ENCODE data around the gene WRAP53. TPM values are rescaled to one million over a fixed set of nuclear protein-coding genes. Genes with fewer than 3 reads are reported as not detected.

The WRAP53 gene
- total and polyA plus RNA-seq, 3 experiments from 2014 or later = 16.6 to 31.3 (median 29.1) TPM

GRCh38 chr17:7667656-7668406, 20.4 kb upstream of the WRAP53 start:
- Mint-ChIP-seq H3K27ac (no peak overlapping the region), H3K27me3 (no peaks in the 10 kb centered on the region), H3K9me3 (no peaks in the 10 kb centered on the region), H3K36me3 (peaks cover 8 to 56% (median 15%) of the 10 kb centered on the region in 3 donors), H3K4me1 (no peaks in the 10 kb centered on the region), H3K4me3 (no peak overlapping the region)
- no peaks in the 10 kb centered on the region for H3K27me3 ChIP-seq (ENCODE audit: insufficient read depth, low read length, poor library complexity, severe bottlenecking)
- CTCF ChIA-PET = interaction anchor here (1.5 to 1.9 kb wide), 3 partner anchors 9 to 20 kb away, joined by 3 to 9 read pairs (median 4); partner anchors contain the start of gene TP53
- no peak overlapping the region for H3K4me3 ChIP-seq (ENCODE audit: low read length)
- POLR2A ChIA-PET = interaction anchor here (0.5 to 1.9 kb wide), 2 partner anchors 17 to 913 kb away, joined by 4 to 8 read pairs; no protein-coding TSS in a partner anchor
- H3K4me1 ChIP-seq (ENCODE audit: insufficient read depth, low read length) = no peaks in the 10 kb centered on the region
- H3K9me3 ChIP-seq (ENCODE audit: low read length) = no peaks in the 10 kb centered on the region
- no peak overlapping the region for H3K27ac ChIP-seq (ENCODE audit: low read depth, low read length)
- DNase-seq = no peak
- peaks cover 23% of the 10 kb centered on the region for H3K36me3 ChIP-seq (ENCODE audit: insufficient read depth, low read length)

DNA sequence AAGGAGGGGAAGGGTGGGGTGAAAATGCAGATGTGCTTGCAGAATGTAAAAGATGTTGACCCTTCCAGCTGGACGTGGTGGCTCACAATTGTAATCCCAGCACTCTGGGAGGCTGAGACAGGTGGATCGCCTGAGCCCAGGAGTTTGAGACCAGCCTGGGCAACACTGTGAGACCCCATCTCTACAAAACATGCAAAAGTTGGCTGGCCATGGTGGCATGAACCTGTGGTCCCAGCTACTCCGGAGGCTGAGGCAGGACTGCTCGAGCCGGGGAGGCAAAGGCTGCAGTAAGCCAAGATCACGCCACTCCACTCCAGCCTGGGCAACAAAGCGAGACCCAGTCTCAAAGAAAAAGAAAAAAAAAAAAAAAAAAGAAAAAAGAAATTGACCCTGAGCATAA, 19.8 kb upstream of the WRAP53 start:
- CTCF ChIA-PET = no interaction called here
- no peaks in the 10 kb centered on the region for H3K27me3 Mint-ChIP-seq
- H3K4me3 Mint-ChIP-seq = no peak overlapping the region
- no peak overlapping the region for H3K27ac ChIP-seq (ENCODE audit: low read depth, low read length)
- H3K36me3 ChIP-seq (ENCODE audit: insufficient read depth, low read length) = peaks cover 29% of the 10 kb centered on the region
- no peak for DNase-seq
- H3K27me3 ChIP-seq (ENCODE audit: insufficient read depth, low read length, poor library complexity, severe bottlenecking) = no peaks in the 10 kb centered on the region
- H3K4me3 ChIP-seq (ENCODE audit: low read length) = no peak overlapping the region
- H3K9me3 ChIP-seq (ENCODE audit: low read length) = peaks cover 3% of the 10 kb centered on the region
- no peaks in the 10 kb centered on the region for H3K4me1 Mint-ChIP-seq
- peaks cover 0 to 4% (median 3%) of the 10 kb centered on the region in 5 donors for H3K9me3 Mint-ChIP-seq
- POLR2A ChIA-PET = interaction anchor here (1.9 kb wide), 1 partner anchor 17 kb away, joined by 4 read pairs; no protein-coding TSS in a partner anchor
- H3K4me1 ChIP-seq (ENCODE audit: insufficient read depth, low read length) = no peaks in the 10 kb centered on the region
- H3K36me3 Mint-ChIP-seq = peaks cover 14 to 61% (median 20%) of the 10 kb centered on the region in 3 donors
- H3K27ac Mint-ChIP-seq = no peak overlapping the region

GRCh38 chr17:7673239-7673638, 15.0 kb upstream of the WRAP53 start:
- ChIA-PET POLR2A (interaction anchor here (0.6 to 1.1 kb wide), 6 partner anchors 9 to 291 kb away, joined by 3 to 9 read pairs (median 3); partner anchors contain the start of genes MPDU1 and TP53), CTCF (interaction anchor here (0.8 to 2.5 kb wide), 6 partner anchors 9 to 84 kb away, joined by 3 to 19 read pairs (median 3); partner anchors contain the start of genes ATP1B2, SOX15 and TP53)
- DNase-seq = peak in 1 of 5 donors; percentile 21
- Histone ChIP-seq H3K36me3 (ENCODE audit: insufficient read depth, low read length) (peaks cover 44% of the 10 kb centered on the region), H3K4me1 (ENCODE audit: insufficient read depth, low read length) (no peaks in the 10 kb centered on the region), H3K27me3 (ENCODE audit: insufficient read depth, low read length, poor library complexity, severe bottlenecking) (no peaks in the 10 kb centered on the region), H3K9me3 (ENCODE audit: low read length) (peaks cover 8% of the 10 kb centered on the region), H3K27ac (ENCODE audit: low read depth, low read length) (no peak overlapping the region), H3K4me3 (ENCODE audit: low read length) (no peak overlapping the region)
- Mint-ChIP-seq H3K4me1 (peaks cover 5 to 8% (median 5%) of the 10 kb centered on the region in 3 donors), H3K9me3 (peaks cover 0 to 4% (median 3%) of the 10 kb centered on the region in 5 donors), H3K36me3 (peaks cover 29 to 77% (median 35%) of the 10 kb centered on the region in 3 donors), H3K27ac (no peak overlapping the region), H3K4me3 (no peak overlapping the region), H3K27me3 (no peaks in the 10 kb centered on the region)

DNA sequence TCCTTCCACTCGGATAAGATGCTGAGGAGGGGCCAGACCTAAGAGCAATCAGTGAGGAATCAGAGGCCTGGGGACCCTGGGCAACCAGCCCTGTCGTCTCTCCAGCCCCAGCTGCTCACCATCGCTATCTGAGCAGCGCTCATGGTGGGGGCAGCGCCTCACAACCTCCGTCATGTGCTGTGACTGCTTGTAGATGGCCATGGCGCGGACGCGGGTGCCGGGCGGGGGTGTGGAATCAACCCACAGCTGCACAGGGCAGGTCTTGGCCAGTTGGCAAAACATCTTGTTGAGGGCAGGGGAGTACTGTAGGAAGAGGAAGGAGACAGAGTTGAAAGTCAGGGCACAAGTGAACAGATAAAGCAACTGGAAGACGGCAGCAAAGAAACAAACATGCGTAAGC, 13.3 kb upstream of the WRAP53 start:
- Mint-ChIP-seq H3K4me3 (peak overlapping the region in 1 of 7 donors; percentile 3), H3K4me1 (peaks cover 7 to 13% (median 11%) of the 10 kb centered on the region in 3 donors), H3K27ac (peak overlapping the region in 1 of 8 donors; percentile 26), H3K9me3 (peaks cover 0 to 4% (median 3%) of the 10 kb centered on the region in 5 donors), H3K36me3 (peaks cover 29 to 63% (median 33%) of the 10 kb centered on the region in 3 donors), H3K27me3 (no peaks in the 10 kb centered on the region)
- Histone ChIP-seq H3K36me3 (ENCODE audit: insufficient read depth, low read length) (peaks cover 34% of the 10 kb centered on the region), H3K27me3 (ENCODE audit: insufficient read depth, low read length, poor library complexity, severe bottlenecking) (no peaks in the 10 kb centered on the region), H3K4me1 (ENCODE audit: insufficient read depth, low read length) (no peaks in the 10 kb centered on the region), H3K4me3 (ENCODE audit: low read length) (no peak overlapping the region), H3K27ac (ENCODE audit: low read depth, low read length) (no peak overlapping the region), H3K9me3 (ENCODE audit: low read length) (peaks cover 8% of the 10 kb centered on the region)
- CTCF ChIA-PET = interaction anchor here (5.2 kb wide), 1 partner anchor 12 kb away, joined by 25 read pairs; the partner anchor contains the start of genes TP53 and WRAP53
- no peak for DNase-seq
- POLR2A ChIA-PET = no interaction called here

- H3K4me3 Mint-ChIP-seq = no peak overlapping the region
- peaks cover 23 to 51% (median 26%) of the 10 kb centered on the region in 3 donors for H3K36me3 Mint-ChIP-seq
- Histone ChIP-seq H3K27me3 (ENCODE audit: insufficient read depth, low read length, poor library complexity, severe bottlenecking) (no peaks in the 10 kb centered on the region), H3K36me3 (ENCODE audit: insufficient read depth, low read length) (peaks cover 24% of the 10 kb centered on the region), H3K4me1 (ENCODE audit: insufficient read depth, low read length) (no peaks in the 10 kb centered on the region), H3K27ac (ENCODE audit: low read depth, low read length) (no peak overlapping the region), H3K9me3 (ENCODE audit: low read length) (peaks cover 8% of the 10 kb centered on the region), H3K4me3 (ENCODE audit: low read length) (no peak overlapping the region)
- DNase-seq = no peak
- POLR2A ChIA-PET = no interaction called here
- CTCF ChIA-PET = interaction anchor here (1.2 to 5.2 kb wide), 3 partner anchors 10 to 49 kb away, joined by 3 to 25 read pairs (median 3); partner anchors contain the start of genes SAT2, TP53 and WRAP53
- H3K9me3 Mint-ChIP-seq = peaks cover 0 to 4% (median 3%) of the 10 kb centered on the region in 5 donors
- peaks cover 7 to 14% (median 13%) of the 10 kb centered on the region in 3 donors for H3K4me1 Mint-ChIP-seq
- no peaks in the 10 kb centered on the region for H3K27me3 Mint-ChIP-seq
- peak overlapping the region in 1 of 8 donors; percentile 45 for H3K27ac Mint-ChIP-seq
These were observed 11.7 kb upstream of the WRAP53 start for GRCh38 chr17:7676533-7676932.

- peaks cover 0 to 4% (median 3%) of the 10 kb centered on the region in 5 donors for H3K9me3 Mint-ChIP-seq
- no peaks in the 10 kb centered on the region for H3K27me3 Mint-ChIP-seq
- H3K9me3 ChIP-seq (ENCODE audit: low read length) = peaks cover 8% of the 10 kb centered on the region
- DNase-seq = no peak
- peak overlapping the region in 2 of 8 donors; percentile 12 to 39 for H3K27ac Mint-ChIP-seq
- H3K36me3 ChIP-seq (ENCODE audit: insufficient read depth, low read length) = peaks cover 22% of the 10 kb centered on the region
- peaks cover 8 to 17% (median 13%) of the 10 kb centered on the region in 3 donors for H3K4me1 Mint-ChIP-seq
- POLR2A ChIA-PET = interaction anchor here (1.0 to 1.1 kb wide), 2 partner anchors 10 to 50 kb away, joined by 3 to 5 read pairs; partner anchors contain the start of genes SAT2 and TP53
- H3K4me3 Mint-ChIP-seq = no peak overlapping the region
- H3K27ac ChIP-seq (ENCODE audit: low read depth, low read length) = no peak overlapping the region
- H3K27me3 ChIP-seq (ENCODE audit: insufficient read depth, low read length, poor library complexity, severe bottlenecking) = no peaks in the 10 kb centered on the region
- no peak overlapping the region for H3K4me3 ChIP-seq (ENCODE audit: low read length)
- H3K4me1 ChIP-seq (ENCODE audit: insufficient read depth, low read length) = no peaks in the 10 kb centered on the region
- H3K36me3 Mint-ChIP-seq = peaks cover 20 to 47% (median 26%) of the 10 kb centered on the region in 3 donors
- CTCF ChIA-PET = interaction anchor here (1.2 to 5.2 kb wide), 2 partner anchors 10 to 50 kb away, joined by 3 to 25 read pairs; partner anchors contain the start of genes SAT2, TP53 and WRAP53
These were observed 10.7 kb upstream of the WRAP53 start for GRCh38 chr17:7677388-7678067.

DNA sequence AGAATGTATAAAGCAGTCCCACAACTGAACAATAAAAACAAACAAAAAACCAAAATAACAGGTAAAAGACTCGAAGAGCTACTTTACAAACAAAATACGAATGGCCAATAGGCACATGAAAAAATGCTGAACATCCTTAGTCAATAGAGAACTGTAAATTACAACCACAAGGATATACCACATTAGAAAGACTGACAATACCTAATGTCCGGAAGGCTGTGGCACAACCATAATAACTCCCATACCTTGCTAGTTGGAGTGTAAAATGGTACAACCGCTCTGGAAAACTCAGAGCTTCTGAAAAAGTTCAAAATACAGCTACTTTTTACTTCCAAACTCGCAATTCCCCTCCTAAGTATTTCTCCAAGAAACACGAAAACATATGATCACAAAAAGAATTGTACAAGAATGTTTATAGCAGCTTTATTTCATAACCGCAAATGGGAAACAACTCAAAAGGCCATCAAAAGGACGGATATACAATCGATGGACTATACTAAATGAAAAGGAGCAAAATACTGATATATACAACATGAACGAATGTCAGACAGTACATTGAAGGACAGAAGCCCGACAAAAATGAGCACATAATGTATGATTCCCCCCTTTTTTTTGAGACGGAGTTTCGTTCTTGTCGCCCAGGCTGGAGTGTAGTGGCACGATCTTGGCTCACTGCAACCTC, 3.3 kb upstream of the WRAP53 start:
- ChIA-PET CTCF (interaction anchor here (1.2 to 4.5 kb wide), 5 partner anchors 12 to 249 kb away, joined by 3 to 37 read pairs (median 6); partner anchors contain the start of genes FXR2, SAT2 and TMEM102), POLR2A (interaction anchor here (0.9 to 4.4 kb wide), 9 partner anchors 11 to 637 kb away, joined by 3 to 70 read pairs (median 29); partner anchors contain the start of genes FXR2, MPDU1, POLR2A and SAT2)
- Mint-ChIP-seq H3K27ac (peak overlapping the region; percentile 98 to 100 (median 100)), H3K4me1 (peaks cover 39 to 57% (median 45%) of the 10 kb centered on the region in 3 donors), H3K9me3 (no peaks in the 10 kb centered on the region), H3K27me3 (peaks cover 0 to 7% of the 10 kb centered on the region in 2 donors), H3K4me3 (peak overlapping the region; percentile 93 to 99 (median 98)), H3K36me3 (peaks cover 0 to 31% (median 4%) of the 10 kb centered on the region in 3 donors)
- no peaks in the 10 kb centered on the region for H3K9me3 ChIP-seq (ENCODE audit: low read length)
- peak overlapping the region; percentile 99 for H3K4me3 ChIP-seq (ENCODE audit: low read length)
- H3K27ac ChIP-seq (ENCODE audit: low read depth, low read length) = peak overlapping the region; percentile 99
- H3K36me3 ChIP-seq (ENCODE audit: insufficient read depth, low read length) = no peaks in the 10 kb centered on the region
- DNase-seq = no peak
- H3K27me3 ChIP-seq (ENCODE audit: insufficient read depth, low read length, poor library complexity, severe bottlenecking) = no peaks in the 10 kb centered on the region
- H3K4me1 ChIP-seq (ENCODE audit: insufficient read depth, low read length) = peaks cover 37% of the 10 kb centered on the region

All from CD8-positive, alpha-beta memory T cell (primary cell).